Brain pericyte (primary cell): ENCODE results near the gene PMM2.
"Not testable (repeated sequence)": the region's sequence is repeated elsewhere in the genome, so short reads cannot be mapped to it uniquely, and the experiment has no call there.

Source experiments
- DNase-seq: peaks from one replicate; pipeline ENCODE4 v3.0.0-alpha.2; 2012; ENCODE audit warnings: low read depth, low spot score

The PMM2 gene

GRCh38 chr16:8781797-8782196, 15.8 kb upstream of the PMM2 start:
- DNase-seq, result no peak

- DNase-seq, result no peak
These were observed 15.0 kb upstream of the PMM2 start for GRCh38 chr16:8782673-8783072.

GRCh38 chr16:8785408-8785807, 12.2 kb upstream of the PMM2 start:
- no peak for DNase-seq

- not testable (repeated sequence) for DNase-seq
These were observed 11.3 kb upstream of the PMM2 start for GRCh38 chr16:8786316-8786715.

GRCh38 chr16:8788578-8789172, 9.0 kb upstream of the PMM2 start:
- DNase-seq, result no peak

- DNase-seq, result no peak
These were observed 2.5 kb upstream of the PMM2 start for GRCh38 chr16:8795091-8795490.

GRCh38 chr16:8795818-8796217, 1.8 kb upstream of the PMM2 start:
- no peak for DNase-seq

GRCh38 chr16:8796469-8797363, 923 bp upstream of the PMM2 start:
- no peak for DNase-seq

- no peak for DNase-seq
These were observed 512 bp downstream of the PMM2 start for GRCh38 chr16:8798174-8798527.

GRCh38 chr16:8798535-8799157, 1.0 kb downstream of the PMM2 start:
- DNase-seq, result no peak

- DNase-seq, result no peak
These were observed 4.1 kb downstream of the PMM2 start for GRCh38 chr16:8801701-8802100.

GRCh38 chr16:8803733-8804132, 6.1 kb downstream of the PMM2 start:
- not testable (repeated sequence) for DNase-seq

GRCh38 chr16:8804313-8804712, 6.7 kb downstream of the PMM2 start:
- DNase-seq, result no peak

GRCh38 chr16:8806272-8806983, 8.8 kb downstream of the PMM2 start:
- DNase-seq, result no peak

GRCh38 chr16:8807189-8807588, 9.6 kb downstream of the PMM2 start:
- DNase-seq, result no peak

- no peak for DNase-seq
These were observed 10.4 kb downstream of the PMM2 start for GRCh38 chr16:8808009-8808408.

GRCh38 chr16:8808613-8809353, 11.1 kb downstream of the PMM2 start:
- DNase-seq, result no peak

GRCh38 chr16:8812162-8812843, 14.7 kb downstream of the PMM2 start:
- no peak for DNase-seq

- DNase-seq, result no peak
These were observed 16.6 kb downstream of the PMM2 start for GRCh38 chr16:8814095-8814806.

- DNase-seq, result no peak
These were observed 19.5 kb downstream of the PMM2 start for GRCh38 chr16:8816967-8817655.
